DMS53 treated with DMSO at 0.1 percent for 48 hours (cell line): Measurements from ENCODE around the gene CDH2.

ENCODE experiments used
- DNase-seq: peaks from one replicate; lab custom pipeline; 2025; ENCODE audit not compliant: unreplicated experiment; lab: John Stamatoyannopoulos, UW

The CDH2 gene

DNA sequence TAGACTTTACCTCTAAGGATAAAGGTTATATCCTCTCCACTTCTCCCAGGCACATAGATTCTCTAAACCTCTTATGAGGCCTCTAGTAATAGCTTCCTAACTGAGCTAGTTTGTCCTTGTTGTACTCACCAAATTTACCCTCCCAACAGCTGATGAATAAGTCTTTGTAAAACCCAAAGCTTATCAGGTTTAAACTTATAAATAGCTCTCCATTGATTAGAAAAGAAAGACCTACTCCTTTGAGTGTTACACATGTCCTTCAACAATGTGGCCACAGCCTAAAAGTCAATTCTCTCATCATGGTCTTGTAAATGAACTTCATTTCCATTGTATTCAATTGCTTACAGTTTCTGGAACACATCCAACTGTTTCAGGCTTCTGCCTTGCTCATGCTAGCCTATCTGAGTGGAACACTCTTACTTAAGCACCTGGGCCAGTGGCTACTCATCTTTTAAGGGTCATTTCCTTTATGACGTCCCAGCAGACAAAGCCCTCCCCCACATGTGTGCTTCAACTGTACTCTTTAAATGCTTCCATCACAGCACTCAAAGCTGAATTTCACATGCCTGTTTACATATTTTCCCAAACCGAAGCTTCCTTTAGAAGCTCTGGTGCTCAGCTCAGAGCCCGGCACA lies 131.6 kb downstream of the CDH2 start:
- DNase-seq = peak; percentile 82

DNA sequence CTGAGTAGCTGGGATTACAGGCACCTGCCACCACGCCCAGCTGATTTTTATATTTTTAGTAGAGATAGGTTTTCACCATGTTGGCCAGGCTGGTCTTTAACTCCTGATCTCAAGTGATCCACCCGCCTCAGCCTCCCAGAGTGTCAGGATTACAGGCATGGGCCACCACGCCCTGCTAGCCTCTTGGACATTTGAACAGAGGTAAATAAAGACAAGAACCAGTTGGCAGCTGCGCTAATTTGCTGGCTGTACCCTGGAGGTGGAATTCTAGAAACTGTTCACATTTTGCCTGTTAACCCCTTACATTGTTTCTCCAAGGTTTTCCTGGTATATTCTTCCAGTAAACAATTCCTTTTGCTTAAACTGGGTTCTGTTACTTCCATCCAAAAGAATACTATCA lies 132.9 kb downstream of the CDH2 start:
- DNase-seq = no peak

DNA sequence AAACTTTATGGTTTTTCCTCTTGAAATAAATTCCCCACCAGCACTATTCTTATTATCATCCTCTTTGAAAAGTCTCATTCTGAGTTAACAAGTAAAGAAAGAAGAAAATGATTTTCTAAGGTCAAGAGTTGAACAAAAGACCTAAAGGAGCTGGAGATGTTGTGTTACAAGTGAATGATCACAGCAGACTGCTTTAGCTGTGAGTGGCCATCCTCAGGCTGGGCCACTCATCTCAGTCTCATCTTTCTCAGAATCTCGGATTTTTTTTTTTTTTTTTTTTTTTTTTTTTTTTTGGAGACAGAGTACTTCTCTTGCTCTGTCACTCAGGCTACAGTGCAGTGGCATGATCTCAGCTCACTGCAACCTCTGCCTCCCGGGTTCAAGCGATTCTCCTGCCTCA lies 133.3 kb downstream of the CDH2 start:
- DNase-seq = no peak

DNA sequence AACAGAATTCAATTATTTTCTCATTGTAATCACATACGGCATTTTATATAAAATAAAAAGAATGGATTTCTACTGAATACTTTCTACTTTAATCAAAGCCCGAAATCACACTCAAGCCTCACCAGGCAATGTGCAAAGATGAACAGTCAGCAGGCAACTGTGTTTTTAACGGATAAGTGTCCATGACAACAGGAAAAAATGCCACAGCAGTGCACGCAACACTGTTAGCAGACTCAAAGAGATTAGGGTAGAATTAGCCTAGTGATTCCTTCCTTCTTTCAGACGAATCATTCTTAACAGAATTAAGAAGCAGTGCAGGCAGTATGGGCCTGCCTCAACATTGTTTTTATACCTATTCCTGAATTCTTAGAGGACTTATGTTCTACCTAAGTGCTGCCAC lies 135.6 kb downstream of the CDH2 start:
- no peak for DNase-seq

DNA sequence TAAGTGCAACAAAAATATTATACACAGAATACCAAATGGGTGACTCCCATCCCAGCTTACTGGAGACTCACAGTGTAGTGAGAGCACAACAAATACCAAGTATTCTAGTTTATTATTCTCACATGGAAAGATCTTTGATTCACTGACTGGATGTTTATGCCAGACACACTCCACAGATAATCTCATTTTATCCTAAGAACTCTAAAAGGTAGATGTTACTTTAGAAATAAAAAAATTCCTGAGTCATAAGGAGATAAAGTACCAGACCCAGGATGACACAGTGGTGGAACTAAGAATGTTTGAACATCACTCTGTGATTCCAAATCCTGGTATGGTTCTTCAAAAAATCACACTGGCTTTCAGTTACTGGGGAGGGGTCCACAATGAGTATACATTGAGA lies 136.2 kb downstream of the CDH2 start:
- DNase-seq = no peak

DNA sequence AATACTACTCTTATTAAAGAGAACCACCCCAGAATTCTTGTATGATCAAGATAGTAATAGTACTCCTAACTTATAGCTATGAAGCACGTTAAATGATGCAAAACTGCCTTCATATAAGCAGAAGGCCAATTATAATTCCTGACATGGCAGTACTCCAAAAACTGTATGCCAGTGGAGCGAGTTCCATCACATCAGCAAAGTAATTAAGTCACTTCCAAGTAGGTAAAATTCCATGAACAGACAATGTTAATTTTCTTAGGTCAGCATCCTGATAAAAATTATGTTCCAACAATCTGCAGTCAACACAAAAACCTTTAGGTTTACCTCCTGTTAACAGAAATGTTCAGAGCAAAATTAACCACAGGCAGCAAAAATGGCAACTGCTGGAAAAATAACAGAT lies 136.7 kb downstream of the CDH2 start:
- DNase-seq = no peak

DNA sequence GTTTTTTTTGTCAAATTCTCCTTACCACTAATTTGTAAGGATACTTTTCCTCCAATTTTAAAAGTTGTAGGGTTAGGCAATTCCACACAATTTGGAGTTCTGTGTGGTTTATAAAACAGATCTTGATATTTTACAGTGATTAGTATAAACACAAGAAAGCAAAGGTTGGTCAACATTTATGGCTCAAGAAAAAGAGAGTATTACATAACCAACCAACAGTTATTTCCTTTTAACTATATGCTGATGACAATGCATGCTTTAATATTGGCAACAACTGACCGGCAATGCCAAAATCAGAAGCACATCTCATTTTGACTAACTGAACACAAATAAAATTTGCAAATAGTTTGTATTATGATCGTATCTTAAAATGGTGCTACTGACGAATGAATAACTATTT lies 137.2 kb downstream of the CDH2 start:
- no peak for DNase-seq

DNA sequence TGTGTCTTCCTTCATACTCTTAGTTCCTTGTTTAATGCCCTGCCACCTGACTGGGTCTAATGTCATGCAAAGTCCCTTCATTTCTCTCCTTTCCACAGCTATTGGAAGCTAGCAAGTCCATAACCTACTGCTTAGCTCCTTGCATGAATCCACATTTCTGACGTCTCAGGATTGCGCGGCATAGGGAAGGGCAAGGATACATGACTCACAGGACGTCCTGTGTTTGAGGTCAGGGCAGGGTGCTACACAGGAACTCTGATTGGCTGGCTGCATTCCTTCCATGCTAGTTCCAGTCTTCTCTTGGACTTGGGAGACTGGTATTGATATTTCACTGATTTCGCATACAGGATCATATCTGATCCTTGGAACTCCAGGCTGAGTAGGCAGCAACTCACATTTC lies 137.9 kb downstream of the CDH2 start:
- DNase-seq = no peak

DNA sequence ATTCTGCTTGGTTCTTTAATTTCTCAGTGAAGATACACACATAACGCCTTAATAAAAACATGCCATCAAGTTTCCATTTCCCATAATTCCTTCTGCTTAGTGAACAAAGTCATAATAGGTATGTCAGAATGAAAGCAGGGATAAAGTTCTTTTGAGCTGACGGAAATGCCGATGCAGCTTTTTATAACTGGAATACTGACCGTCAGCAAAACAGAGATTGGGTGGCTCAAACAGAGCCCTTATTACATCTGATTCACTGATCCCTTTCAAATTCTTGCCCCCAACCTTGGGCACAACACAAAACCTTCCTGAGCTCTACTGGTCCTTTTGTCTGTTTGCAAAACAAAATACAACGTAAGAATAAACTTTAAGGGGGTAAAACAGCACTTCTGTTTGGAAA lies 140.4 kb downstream of the CDH2 start:
- no peak for DNase-seq

DNA sequence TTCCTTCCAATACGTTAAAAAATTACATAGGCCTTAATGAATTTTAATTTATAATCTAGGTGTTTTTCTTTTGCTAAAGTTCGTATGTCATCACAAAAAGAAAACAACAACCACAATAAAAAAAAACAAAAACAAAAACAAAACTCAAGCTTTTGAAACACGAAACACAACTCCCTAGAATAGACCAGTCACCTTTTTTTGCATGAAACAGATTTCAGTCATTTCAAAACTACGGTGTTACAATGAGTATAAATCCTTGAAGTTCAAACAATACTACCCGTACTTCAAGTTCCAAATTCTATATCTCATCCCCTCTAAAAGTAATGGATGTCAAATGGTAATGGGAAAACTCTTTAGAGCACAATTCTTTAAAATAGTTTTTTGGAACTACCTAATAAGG lies 142.4 kb downstream of the CDH2 start:
- DNase-seq = no peak

DNA sequence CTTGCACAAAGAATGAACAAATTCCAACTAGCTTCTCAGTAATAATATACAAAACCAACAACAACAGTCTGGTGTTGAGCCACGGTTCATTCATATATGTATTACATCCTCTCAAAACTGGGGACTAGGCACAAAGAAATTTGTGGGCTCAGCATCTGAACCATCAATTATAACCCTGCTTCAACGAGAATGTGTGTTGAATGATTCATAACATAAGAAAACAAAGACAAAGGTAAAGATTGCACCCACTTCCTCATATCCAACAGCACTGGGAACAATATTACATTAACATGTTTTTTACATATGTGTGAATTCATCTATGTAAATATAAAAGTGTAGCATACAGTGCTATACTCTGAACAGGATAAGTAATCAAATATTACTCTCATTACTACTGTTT lies 144.8 kb downstream of the CDH2 start:
- no peak for DNase-seq

DNA sequence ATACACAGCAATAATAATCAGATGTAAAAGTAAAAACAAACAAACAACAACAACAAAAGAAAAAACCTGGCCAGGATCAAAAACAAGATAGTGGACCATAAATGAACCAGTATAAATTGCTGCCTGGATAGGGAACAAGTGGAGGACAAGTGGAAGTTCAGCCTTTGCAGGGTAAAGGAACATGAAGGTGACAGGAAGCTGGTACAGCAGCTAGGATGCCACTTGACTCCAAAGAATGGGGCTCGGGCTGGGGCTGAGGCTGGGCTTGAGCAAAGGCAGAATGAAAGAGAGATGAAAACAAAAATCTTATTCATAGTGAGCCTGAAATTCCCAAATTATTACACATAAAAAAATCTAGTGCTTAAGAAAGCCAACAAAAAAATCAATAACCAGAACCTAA lies 146.5 kb downstream of the CDH2 start:
- no peak for DNase-seq

DNA sequence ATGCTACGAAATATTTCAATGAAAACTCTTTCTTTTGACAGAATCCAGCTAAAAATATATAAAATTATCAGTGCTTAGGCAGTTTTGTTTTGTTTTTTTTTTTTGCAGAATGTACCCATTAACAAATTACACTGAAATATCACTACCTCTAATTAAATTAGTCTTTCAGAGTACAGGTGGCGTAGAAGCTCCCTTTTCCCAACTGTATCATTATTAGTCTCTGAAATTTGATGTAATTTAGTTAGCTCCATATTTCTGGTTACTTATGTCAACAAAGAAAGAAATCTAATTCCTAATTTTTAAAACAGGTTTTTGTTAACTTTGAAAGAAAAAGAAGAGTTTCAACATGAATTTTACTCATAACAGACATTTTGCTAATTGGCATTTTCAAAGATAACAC lies 149.2 kb downstream of the CDH2 start:
- DNase-seq = no peak

DNA sequence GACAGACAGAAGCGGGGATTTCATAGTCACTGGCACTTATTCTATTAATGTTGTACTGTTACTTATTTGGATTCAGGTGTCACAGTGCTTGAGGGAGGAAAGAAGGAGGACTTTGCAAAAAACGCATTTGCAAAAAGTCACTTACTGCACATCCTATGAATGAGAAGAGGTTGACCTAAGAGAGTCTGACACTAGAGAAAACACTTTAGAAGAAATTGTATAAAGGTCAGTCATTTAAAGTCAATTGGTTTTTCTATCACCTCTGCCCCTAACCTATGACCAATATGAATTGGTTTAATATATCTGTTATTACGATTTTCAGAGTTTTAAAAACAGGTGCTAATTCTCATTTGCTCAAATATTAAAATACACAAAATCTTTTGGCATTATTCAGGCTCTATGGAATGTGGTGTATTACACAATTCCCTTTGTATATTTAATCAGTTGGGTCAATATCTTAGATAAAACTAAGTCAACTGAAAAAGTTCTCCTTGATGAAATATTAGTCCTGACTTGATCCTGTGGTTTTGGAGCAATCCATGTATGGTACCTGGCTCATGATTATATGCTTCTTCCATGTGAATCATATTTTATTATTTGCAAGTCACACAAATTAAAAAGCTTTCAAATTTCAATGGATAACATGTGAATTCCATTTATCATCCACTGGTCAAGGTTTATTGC lies 157.4 kb downstream of the CDH2 start:
- no peak for DNase-seq

DNA sequence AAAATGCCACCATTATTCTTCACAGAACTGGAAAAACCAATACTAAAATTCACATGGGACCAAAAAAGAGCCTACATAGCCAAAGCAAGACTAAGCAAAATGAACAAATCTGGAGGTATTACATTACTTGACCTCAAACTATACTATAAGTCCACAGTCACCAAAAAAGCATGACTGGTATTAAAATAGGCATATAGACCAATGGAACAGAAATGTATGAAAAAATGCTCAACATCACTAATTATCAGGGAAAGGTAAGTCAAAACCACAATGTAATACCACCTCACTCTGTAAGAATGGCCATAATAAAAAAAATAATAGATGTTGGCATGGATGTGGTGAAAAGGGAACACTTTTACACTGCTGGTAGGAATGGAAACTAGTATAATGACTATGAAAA lies 158.6 kb downstream of the CDH2 start:
- no peak for DNase-seq

DNA sequence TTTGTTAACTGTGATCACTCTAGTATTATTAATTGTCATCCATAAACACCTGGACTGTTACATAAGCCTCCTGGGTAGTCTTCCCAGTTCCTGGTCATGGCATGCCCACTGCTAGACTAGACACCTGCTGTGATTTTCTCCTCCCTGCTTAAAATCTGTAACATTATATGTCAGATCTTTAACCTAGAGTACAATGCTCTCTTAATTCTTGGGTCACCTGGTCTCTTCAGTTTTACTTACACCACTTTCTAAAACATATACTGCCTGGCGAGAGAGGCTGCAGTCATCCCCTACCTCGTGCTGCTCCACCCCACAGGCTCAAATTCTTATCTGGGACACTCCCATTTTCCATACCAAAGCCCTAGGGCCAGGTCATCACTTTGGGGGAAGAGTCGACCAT lies 161.3 kb downstream of the CDH2 start:
- DNase-seq = no peak

DNA sequence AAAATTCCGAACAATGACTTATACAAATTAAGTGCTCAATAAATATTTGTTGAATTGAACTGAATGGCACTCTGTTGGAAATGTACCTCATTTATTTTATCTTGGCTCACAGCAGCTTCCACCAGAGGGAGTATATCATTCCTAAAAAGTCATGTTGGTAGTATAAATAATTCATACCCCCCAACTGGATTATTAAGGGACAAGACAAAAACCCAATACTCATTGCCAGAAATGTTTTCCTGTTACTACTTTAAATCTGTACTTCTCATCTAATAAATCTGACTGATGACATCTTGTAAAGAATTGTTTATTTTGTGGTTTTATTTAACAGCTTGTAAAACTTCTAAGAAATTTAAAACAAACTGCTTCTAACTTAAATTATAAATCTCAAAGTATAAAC lies 163.9 kb downstream of the CDH2 start:
- DNase-seq = no peak

DNA sequence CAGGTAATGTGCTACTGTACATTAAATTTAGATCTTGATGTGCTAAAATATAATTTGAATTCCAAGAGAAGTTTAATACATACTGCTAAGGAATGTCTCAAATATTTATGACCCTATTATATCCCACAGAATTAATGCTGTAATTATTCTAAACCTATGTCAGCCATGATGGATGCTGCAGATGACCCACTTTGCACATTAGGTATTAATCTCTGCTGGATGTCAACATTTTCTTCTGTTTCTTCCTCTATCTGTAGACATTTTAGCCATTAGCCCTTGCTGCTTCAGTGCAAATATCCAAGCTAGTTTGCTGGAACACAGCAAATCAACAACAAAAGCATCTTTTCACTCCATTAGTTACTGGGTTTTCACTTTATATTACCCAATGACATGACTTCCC lies 164.6 kb downstream of the CDH2 start:
- no peak for DNase-seq

DNA sequence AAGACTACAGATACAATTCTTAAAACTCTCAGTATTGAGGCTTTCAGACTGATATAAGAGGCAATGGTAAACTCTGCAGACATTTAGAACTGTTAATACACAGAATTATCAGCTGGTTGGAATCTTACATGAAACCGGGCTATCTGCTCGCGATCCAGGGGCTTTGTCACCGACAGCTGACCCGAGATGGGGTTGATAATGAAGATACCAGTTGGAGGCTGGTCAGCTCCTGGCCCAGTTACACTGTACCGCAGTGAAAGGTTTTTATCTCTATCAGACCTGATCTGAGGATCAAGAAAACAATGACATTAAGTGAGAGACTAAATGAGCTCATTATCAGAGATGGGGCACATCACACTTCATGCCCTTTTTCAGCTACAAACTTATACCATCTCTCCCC lies 167.3 kb downstream of the CDH2 start:
- no peak for DNase-seq

DNA sequence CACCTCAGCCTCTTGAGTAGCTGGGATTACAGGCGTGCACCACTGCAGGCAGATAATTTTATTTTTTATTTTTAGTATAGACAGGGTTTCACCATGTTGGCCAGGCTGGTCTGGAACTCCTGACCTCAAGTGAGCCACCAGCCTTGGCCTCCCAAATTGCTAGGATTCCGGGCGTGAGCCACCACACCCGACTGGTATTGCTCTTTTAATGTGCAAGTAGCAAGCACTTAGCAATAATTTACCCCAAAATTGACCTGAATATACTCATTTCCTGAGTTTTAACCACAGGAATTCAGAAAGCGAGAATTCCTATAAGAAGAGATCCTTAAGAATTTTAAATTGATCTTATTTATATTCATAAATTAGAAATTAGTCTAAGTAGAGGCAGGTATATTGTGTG lies 169.1 kb downstream of the CDH2 start:
- no peak for DNase-seq

DNA sequence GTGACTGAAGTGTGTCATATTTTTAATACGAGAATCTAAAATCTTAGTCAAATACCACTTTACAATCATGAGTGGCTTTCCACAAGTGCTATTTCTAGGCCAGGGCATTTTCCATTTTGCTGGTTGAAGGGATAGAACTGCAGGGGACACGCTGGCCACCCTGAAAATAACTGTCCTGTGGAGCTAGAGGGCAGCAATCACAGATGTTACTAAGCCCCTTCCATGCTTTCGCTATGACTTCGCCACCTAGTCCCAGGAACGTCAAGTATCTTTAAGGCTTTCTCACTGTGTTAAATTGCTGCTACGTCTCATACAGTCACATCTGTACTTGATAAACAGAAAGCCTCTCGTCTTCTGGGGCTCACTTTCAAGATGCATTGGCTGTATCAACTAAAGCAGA lies 171.8 kb downstream of the CDH2 start:
- DNase-seq = no peak

DNA sequence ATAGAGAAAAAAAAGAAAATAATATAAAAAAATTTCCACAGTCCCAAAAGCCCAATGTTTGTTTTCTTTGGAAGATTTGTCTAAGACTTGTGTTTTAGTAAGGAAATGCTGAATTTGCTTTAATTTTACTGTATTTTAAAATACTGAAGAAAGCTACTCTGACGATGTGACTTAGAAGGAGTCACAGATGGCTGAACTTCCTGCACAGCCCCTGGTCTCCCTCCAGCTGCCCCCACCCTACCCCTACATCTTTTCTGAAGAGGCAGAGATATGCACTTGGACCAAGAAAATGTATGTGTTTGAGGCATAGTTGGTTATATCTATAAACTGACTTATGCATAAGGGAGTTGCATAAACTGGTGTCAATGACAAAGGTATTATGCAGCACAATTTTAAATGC lies 172.3 kb downstream of the CDH2 start:
- DNase-seq = no peak

DNA sequence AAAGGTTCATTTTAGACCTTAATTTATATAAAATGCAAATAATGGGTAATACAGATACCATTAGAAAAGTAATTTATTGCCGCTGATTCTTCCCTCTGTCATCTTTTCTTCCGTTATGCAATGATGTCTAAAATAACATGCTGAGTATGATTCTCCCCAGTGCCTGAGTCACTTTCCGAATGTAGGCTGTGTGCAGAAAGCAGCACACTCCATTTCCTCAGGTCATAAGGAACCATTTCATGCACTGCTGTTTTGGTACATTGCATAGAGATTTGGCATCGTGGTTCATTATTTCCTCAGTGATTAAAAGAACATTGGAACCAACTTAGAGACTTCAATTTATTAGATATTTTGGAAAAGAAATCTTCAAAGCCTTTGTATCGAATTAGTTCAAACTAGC lies 173.5 kb downstream of the CDH2 start:
- no peak for DNase-seq
